Hypothalamus (tissue), 51 donors: ENCODE data around the gene SHFL.

Experiments used
- DNase-seq, 51 donors: peaks; one replicate each; lab custom pipeline; 2025; lab: John Stamatoyannopoulos, UW

Gene SHFL

DNA sequence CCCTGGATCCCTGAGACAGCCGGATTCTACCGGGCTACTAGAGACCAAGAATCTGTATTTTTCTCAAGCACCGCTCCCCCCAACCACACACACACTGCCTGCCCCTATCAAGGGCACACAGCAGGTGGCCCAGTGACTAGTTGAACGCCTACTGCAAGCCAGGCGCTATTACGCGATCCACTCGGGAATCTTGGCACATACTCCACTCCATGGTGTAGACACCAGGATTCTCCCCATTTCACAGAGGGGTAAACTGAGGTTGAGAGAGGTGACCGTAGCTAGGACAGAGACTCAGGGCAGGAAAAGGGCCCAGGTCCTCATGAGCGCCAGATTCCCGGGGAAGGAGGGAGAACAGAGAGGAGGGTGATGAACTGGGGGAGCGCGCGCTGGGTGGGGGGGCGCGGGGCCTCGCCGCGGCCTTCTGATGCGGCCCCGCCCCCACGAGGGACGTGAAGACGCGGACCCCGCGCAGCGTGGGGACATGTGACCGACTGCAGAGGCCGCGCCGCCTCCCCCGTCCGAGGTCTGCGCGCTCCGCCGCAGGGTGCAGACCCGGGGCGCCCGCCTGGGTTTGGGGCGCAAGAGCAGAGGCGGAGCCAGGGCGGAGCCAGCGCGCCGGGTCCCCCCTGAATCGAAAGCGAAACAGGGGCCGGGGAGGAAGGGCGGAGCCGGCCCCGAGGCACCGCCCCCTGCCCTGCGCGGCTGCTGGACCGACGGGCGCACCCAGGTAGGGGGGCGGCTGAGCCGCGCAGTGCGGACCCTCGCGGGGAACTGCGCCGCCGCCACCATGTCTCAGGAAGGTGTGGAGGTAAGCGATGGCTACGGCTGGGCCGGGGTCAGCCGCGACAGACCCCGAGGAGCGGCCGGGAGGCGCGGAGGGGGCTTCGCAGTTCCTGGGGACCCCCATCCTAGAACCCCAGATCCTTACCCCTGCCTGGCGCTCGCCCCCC is at the start of gene SHFL:
TSS of gene SHFL (plus strand) at position 677 of the 950 bp plus-strand sequence. CDS start at position 788, 111 bp downstream.
- DNase-seq: peak in 43 of 51 donors; percentile 7 to 69 (median 38)

DNA sequence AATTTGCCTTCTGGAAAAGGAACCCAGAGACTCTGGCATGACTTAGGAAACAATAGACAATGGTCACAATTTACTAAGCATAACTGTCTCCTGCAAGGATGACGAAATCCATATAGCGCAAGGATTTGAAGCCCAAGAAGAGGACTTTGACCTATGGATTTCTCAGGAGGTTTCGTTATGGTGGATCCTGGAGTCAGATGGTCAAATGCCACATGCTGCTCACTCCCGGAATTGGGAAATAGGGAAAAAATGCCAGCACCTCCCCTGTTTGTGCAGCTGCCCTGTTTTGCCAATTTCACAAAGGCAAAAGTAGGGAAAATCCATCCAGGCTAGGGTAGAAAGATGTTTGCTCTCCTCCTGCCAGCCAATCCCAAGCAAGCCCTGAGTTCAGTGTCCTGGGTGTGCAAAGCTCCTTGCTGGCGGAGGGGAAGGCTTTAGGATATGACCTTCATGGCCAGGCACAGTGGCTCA is 49.5 kb upstream of the SHFL start:
- DNase-seq: no peak

DNA sequence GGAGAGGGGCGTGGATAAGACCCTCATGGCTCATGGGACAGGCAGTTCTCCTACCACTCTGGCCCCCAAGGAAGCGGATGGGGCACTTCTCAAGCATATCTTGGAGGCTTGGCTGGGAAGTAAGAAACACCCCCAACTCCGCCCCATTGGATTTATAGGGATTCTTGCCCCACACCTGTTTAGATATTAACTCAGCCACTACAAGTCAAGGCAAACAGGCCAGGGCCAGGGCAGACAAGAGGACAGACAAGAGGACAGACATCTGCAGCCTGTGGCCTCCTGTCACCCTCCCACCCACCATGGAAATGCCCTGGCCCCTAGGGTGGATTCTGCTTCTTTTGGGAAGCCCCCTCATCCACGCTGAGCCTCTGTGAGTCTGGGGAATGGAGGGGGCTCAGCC is 48.8 kb upstream of the SHFL start:
- no peak for DNase-seq

DNA sequence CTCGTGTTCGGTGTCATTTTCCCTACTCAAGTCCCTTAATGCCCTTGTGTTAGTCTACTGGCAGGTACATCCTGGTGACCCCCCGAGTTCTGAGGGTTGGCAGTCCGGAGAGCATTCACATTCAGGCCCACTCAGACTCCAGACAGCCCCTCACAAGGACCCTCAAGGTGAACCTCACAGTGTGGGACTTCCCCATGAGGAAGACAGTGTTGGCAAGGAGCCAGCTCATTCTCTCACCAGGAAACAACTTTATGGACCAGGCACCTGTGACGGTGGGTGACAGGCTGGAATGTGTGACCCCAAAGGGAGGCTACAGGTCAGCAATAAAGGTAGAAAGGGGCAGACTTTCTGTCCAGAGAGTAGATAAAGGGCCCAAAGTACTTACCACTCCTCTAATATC is 48.3 kb upstream of the SHFL start:
- no peak for DNase-seq

DNA sequence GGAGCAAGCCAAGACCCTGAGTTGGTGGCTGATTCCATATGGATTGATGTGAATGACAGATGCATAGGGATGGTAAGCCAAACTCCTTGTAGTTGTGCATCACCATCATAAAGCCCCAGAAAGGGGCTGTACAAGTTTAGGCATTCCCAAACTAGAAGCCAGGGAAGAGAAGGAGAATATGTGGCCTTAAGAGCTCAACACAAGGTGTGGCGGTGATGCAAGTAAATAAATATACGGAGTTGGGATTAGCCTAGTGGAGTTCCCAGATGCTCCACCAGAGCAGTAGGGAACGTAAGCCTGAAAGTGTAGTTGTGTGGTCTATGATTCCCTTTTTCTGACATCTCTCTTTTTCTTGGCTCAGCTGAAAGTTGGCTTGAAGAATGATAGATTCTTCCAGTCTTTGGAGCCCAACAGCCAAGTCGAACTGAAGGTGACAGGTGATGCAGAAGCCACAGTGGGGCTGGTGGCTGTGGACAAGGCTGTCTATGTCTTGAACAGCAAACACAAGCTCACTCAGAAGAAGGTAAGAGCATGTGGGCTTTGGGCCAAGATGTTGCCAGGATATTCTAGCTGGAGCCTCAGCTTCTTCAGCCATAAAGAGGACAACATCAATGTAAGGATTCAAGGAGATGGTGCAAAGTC is 42.7 kb upstream of the SHFL start:
- DNase-seq: no peak

DNA sequence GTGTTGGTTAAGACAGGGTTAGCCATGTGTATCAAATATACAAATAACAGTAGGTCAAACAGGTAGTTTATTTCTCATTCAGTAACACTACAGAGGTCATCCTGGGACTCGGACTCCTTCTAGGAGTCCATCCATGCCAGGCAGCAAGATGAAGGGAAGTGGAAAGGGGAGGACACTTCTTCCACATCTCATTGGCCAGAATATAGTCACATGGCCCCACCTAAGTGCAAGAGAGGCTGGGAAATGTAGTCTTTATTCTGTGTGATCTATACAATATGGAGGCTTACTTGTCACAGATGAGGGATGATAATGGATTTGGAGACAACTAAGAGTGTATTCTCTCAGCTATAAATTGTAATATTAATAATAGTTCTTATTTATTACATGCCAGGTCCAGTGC is 41.7 kb upstream of the SHFL start:
- no peak for DNase-seq

DNA sequence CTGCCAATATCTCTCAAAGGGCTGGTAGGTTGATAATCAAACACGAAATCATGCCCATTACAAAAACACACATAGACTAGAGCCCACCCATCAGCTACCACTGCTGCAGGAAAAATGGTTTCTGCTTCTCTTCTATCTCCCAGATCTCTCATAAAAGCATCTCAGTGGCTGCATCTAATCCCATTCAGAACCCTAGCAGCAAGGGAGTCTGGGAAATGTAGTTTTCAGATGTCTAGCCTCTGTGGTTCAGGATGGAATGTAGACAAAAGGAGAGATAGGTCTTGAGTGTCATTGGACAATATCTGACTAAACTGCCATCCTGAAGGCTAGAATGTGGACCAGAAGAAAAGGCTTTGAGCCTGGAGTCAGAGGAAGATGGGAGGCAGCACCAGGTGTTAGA is 40.7 kb upstream of the SHFL start:
- DNase-seq: no peak

DNA sequence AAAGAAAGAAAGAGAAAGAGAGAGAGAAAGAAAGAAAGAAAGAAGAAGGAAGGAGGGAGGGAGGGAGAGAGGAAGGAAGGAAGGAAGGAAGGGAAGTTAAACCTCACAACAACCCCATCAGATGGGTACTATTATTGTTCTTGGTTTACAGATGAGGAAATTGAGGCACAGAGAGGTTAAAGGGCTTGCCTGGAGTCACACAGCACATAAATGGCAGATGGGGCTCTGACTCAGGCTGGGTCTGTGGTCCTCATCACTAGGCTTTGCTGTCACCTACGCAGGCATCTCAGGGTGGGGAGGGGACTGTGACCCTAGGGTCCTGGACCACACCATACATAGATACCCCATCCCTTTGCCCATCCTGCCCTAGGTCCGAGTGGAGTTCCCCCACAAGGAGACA is 36.5 kb upstream of the SHFL start:
- DNase-seq: no peak

DNA sequence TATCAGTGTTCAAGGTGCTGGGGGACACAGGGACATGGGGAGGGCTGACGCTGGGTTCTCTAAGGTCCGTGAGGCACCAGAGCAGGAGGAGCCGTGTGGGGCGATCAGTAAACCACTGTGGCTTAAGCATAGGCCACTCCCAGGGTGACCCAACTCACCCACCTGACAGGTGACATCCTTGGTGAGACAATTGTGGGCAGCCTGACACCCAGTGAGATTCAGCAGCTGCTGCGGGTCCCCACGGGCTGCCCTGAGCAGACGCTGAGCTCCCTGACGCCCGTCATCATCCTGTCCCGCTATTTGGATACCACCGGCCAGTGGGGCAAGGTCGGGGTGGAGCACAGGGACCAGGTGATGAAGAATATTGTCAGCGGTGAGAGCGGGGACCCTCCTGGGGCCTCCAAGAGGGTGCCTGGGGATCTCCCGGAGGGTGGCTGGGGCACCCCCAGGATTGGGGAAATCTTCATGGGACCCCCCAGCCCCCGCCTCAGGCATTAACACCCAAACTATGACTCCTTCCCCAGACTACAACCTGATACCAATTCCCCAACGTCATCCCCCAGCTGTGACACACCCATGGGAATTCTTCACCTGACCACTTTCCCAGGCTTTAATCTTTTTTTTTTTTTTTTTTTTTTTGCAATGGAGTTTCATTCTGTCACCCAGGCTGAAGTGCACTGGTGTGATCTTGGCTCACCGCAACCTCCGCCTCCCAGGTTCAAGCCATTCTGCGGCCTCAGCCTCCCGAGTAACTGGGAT is 33.3 kb upstream of the SHFL start:
- DNase-seq: no peak

DNA sequence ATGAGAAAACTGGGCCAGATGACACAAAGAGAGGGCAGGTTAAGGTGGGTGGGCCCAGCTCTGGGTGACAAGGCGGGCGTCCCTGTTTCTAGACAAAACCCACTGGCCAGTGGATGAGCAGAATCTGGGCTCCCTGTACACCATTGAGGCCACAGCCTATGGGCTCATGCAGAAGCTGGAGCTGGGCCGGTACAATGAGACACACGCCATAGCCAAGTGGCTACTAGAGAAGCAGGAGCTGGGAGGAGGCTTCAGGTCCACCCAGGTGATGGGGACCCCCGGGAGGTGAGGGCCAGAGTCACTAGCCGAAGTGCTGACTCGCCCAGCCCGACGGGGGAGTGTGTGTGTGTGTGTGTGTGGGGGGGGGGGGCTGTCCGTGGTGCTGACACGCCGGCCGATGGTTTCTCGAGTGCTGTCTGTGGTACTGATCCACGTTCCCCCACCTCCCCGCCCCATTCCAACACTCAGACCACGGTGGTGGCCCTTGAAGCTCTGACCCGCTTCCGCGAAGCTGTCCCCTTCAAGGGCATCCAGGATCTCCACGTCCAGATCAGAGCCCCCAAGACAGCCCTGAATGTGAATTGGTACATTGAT is 24.3 kb upstream of the SHFL start:
- DNase-seq: no peak

DNA sequence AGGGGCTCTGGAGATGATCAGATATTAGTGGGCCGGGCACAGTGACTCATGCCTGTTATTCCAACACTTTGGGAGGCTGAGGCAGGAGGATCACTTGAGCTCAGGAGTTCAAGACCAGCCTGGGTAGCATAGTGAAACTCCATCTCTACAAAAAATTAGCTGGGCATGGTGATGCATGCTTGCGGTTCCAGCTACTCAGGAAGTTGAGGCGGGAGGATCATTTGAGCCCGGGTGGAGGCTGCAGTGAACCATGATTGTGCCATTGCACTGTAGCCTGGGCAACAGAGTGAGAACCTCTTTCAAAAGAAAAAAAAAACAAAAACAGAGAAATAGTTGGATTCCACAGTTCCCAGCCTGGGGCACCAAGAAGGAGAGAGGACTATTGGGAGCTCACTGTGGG is 17.9 kb upstream of the SHFL start:
- no peak for DNase-seq

DNA sequence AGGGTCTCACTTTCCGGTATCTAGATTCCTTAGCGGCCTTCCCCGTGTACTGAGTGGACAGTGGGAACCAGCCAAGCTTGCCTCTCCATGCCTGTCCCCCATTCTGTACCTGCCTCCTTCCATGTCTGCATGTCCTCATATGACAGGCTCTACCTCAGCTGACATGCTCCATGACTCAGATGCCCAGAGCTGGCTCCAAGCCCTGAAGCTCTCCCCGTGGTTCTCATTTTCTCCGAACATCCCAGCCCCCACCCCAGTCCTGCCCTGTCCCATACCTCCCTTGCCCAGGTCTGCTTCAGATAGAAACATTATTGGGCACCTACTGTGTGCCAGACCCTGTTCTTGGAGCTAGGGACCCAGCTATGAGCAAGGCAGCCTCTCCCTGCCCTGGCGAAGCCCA is 17.1 kb upstream of the SHFL start:
- DNase-seq: no peak

DNA sequence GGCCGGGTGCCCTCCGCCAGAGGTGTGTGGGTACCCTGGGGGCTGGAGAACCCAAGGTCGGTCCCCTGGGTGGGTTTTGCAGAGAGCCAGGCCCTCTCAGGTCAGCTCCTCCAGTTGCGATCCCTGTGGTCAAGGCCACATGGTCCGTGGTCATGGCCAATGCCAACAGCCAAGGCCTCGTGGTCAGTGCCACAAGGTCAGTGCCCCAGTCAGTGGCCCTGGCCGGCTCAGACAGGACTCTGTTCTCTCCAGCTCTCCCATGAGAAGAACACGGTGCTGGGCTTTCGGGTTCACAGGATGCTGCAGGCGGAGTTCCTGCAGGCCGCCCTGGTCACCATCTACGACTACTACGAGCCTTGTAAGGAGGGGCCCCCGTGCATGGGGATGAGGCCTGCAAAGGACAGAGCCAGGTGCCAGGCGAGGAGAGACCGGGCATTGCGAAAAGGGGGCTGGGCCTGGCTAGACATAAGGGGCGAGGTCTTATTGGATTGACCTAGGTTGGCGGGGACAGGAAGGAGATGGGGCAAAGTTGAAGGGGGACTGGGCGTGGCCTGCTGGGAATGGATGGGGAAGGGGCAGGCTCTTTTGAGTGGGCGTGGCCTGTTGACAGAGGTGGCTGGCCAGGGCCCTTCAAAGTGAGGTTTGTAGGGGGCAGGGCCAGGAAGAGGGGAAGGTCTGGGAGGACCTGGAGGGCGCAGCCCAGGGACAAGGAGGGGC is 15.2 kb upstream of the SHFL start:
- DNase-seq: no peak

DNA sequence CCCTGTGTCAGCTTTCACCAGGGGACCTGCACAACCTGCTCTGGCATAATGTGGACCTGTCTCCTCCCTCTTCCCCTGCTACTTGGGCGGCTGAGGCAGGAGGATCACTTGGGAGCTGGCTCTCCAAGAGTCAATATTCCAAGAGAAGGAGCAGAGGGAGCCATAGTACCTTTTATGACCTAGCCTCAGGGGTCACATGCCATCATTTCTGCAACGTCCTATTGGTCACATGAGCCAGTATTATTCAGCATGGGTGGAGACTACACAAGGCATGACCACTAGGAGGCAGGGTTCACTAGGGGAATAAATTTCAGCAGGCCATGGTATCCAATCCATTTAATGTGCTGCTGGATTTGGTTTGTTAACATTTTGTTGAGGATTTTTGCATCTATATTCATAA is 12.0 kb upstream of the SHFL start:
- no peak for DNase-seq

DNA sequence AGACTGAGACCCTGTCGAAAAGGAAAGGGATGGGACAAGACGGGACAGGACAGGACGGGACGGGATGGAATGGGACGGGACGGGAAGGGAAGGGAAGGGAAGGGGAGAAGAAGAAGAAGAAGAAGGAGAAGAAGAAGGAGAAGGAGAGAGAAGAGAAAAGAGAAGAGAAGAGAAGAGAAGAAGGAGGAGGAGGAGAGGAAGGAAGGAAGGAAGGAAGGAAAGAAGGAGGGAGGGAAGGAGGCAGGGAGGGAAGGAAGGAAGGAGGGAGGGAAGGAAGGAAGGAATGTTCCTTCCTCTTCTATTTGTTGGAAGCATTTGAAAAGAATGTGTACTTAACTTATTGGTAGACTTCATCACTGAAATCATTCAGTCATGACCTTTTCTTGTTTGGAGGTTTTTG is 9.6 kb upstream of the SHFL start:
- DNase-seq: no peak

DNA sequence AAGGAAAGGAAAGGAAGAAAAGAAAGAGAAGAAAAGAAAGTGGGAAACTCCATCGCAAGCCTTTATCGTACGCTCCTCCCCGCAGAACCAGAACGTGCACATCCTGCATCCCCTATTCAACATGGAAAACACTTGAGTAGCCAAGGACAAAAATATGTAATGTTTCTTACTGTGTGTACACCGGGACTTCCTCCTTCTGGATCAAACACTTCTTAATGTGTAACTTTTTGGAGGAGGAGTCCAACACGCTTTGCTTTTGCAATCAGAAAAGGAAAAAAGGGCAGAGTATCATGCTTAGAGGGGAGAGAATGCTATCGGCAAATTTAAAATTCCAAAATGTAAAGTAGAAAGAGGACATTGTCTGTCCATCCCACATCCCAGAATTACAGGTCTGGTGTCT is 7.8 kb upstream of the SHFL start:
- DNase-seq: no peak

DNA sequence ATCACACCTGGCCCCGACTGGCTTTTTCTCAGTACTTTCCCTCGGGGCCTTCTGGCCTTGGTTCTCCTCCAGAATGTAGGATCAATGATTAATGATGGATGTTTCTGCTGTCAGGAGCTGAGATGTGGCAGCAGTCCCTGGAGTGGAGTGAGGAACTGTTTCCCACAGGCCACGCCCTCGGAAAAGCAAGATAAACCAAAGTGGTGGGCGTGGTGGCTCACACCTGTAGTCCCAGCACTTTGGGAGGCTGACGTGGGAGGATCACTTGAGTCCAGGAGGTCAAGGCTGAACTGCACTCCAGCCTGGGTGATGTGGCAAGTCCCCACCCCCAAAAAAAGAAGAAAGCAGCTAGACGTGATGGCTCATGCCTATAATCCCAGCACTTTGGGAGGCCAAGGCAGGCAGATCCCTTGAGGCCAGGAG is 7.1 kb upstream of the SHFL start:
- no peak for DNase-seq

DNA sequence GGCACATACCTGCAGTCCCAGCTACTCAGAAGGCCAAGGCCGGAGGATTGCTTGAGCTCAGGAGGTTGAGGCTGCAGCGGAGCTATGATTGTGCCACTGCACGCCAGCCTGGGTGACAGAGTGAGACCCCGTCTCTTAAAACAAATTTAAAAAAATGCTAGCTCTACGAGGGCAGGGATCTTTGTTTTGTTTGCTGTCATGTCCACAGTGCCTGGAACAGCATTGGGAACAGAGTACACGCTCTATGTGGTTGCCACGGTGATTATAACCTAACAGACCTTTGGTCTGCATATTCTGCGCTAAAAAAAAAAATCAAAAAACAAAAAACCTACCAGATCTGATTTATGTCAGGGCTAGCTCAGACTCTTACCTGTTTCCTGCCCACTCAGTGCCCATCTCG is 2.2 kb upstream of the SHFL start:
- DNase-seq: no peak

DNA sequence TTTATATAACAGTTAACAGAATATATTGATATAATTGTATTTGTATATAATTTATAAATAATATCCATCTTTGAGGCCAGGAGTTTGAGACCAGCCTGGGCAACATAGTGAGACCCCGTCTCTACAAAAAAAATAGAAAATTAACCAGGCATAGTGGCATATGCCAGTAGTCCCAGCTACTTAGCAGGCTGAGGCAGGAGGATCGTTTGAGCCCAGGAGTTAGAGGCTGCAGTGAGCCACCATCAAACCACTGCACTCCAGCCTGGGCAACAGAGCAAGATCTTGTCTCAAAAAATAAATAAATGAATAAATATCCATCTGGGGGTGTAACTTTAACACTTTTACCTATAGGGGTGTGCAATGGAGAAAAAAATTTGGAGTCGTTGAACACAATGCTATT is 1.3 kb upstream of the SHFL start:
- no peak for DNase-seq

DNA sequence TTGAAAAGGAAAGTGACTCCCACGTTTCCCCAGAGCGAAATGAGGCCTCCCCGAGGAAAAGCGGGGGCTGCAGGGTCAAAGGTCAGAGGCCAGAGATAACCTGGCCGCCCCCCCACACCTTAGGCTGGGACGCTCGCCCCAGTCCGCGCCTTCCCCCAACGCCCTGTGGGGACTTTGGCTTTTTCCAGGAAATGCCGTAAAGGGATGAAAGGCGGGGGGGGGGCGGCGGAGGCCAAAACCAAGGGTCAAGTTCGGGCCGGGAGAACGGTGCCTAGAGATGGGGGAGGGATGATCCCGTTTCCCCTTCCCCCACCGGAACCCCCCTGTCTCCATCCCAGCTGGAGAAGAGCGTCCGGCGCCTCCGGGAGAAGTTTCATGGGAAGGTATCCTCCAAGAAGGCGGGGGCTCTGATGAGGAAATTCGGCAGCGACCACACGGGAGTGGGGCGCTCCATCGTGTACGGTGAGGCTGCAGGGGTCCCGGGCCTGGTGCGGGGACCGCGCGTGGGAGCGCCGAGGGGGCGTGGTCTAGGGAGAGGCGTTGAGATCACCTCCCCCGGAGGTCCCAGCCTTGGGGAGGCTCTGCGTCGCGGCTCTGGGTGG is 575 bp downstream of the SHFL start:
- DNase-seq: no peak
